Glutamatergic neuron (in vitro differentiated cells): Measurements from ENCODE around the gene WDR74. TPM values are rescaled to one million over a fixed set of nuclear protein-coding genes. Genes with fewer than 3 reads are reported as not detected.
"Not testable (repeated sequence)": the region's sequence is repeated elsewhere in the genome, so short reads cannot be mapped to it uniquely, and the experiment has no call there.

Experiments
- DNase-seq: peaks from one replicate; pipeline ENCODE4 v3.0.0; 2022
- H3K27ac Mint-ChIP-seq: one replicate; pipeline ENCODE4 v1.8.0; 2020; ENCODE audit warnings: mild to moderate bottlenecking, mixed read lengths, inconsistent platforms; ENCODE audit not compliant: unreplicated experiment
- H3K27me3 Mint-ChIP-seq: one replicate; pipeline ENCODE4 v1.8.0; 2020; ENCODE audit warnings: mild to moderate bottlenecking, moderate library complexity, mixed read lengths, inconsistent platforms; ENCODE audit not compliant: unreplicated experiment
- H3K36me3 Mint-ChIP-seq: one replicate; pipeline ENCODE4 v1.8.0; 2020; ENCODE audit warnings: mild to moderate bottlenecking, mixed read lengths, inconsistent platforms; ENCODE audit not compliant: unreplicated experiment
- H3K4me1 Mint-ChIP-seq: one replicate; pipeline ENCODE4 v1.8.0; 2020; ENCODE audit warnings: mild to moderate bottlenecking, low read depth, mixed read lengths, inconsistent platforms; ENCODE audit not compliant: unreplicated experiment
- H3K4me3 Mint-ChIP-seq: one replicate; pipeline ENCODE4 v1.8.0; 2020; ENCODE audit warnings: mild to moderate bottlenecking, mixed read lengths, inconsistent platforms; ENCODE audit not compliant: unreplicated experiment
- H3K9me3 Mint-ChIP-seq: one replicate; pipeline ENCODE4 v1.8.0; 2020; ENCODE audit warnings: mild to moderate bottlenecking, moderate library complexity, mixed read lengths, inconsistent platforms; ENCODE audit not compliant: unreplicated experiment
- CTCF ChIP-seq: fragments of 200-600 bp; sonication (generic); IDR thresholded peaks from one replicate; pipeline ENCODE4 v1.5.0; 2021; ENCODE audit not compliant: partially characterized antibody, unreplicated experiment
- total RNA-seq: library from RNA; stranded (reverse); fragmentation: NEBNext Ultra II Directional; extraction: Animal tissue kit (Norgen Biotek cat#: 25700); gene quantifications from one replicate; pipeline ENCODE4 v1.2.1, GENCODE V29; 2021; ENCODE audit not compliant: unreplicated experiment

Gene WDR74
- total RNA-seq, 1 donor from 2014 or later, result 69.0 TPM

DNA sequence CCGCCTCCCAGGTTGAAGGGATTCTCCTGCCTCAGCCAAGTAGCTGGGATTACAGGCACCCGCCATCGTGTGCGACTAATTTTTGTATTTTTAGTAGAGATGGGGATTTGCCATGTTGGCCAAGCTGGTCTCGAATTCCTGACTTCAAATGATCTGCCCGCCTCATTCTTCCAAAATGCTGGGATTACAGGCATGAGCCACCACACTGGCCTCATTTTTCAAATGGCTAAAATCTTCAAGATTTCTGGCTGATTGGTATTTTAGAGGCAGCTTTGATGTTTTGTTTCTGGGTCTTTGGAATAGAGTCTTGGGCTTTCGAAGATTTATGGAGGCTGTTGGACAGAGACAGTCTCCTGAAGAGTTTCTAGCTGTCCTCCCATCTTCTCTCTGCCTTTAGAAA, 35.5 kb upstream of the WDR74 start:
- no peaks in the 10 kb centered on the region for H3K36me3 Mint-ChIP-seq
- TF ChIP-seq CTCF, result no peak
- no peaks in the 10 kb centered on the region for H3K9me3 Mint-ChIP-seq
- H3K27me3 Mint-ChIP-seq, result peaks cover 4% of the 10 kb centered on the region
- no peak overlapping the region for H3K27ac Mint-ChIP-seq
- DNase-seq, result no peak
- H3K4me1 Mint-ChIP-seq, result peaks cover 18% of the 10 kb centered on the region
- no peak overlapping the region for H3K4me3 Mint-ChIP-seq

GRCh38 chr11:62865635-62866034, 26.2 kb upstream of the WDR74 start:
- TF ChIP-seq CTCF, result no peak
- Mint-ChIP-seq H3K27ac (peak overlapping the region; percentile 74), H3K4me1 (peaks cover 10% of the 10 kb centered on the region), H3K36me3 (no peaks in the 10 kb centered on the region), H3K9me3 (no peaks in the 10 kb centered on the region), H3K4me3 (peak overlapping the region; percentile 18), H3K27me3 (no peaks in the 10 kb centered on the region)
- DNase-seq, result no peak

DNA sequence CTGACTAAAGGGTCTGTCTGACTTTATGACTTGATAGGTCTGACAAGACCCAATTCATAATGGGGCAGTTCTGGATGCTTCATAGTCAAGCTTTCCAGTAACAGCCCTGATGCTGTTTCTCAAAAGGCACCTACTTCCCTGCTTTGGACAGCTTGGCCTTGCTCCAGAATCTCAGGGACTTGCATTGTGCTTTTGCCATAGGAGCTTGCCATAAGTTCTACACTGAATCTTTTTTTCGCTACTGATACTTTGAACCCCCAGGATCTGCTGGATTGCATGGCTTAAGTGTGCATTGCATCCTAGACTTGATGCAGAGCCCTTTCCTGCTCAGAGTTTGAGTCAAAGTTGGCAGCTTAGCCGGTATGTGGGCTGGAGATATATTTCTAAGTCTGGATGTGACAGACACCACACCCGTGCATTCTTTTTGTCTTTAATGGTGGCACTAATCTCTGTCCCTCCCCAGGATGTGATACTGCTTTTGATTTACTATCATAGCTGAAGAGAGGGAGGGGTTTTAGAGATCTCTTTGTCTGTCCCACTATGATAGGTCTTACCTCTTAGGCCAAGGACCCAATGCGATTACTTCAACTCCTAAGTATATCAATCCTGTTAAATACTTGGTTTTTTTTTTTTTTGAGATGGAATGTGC, 24.4 kb upstream of the WDR74 start:
- H3K9me3 Mint-ChIP-seq, result peaks cover 3% of the 10 kb centered on the region
- DNase-seq, result no peak
- H3K27ac Mint-ChIP-seq, result peak overlapping the region; percentile 26
- H3K36me3 Mint-ChIP-seq, result no peaks in the 10 kb centered on the region
- TF ChIP-seq CTCF, result no peak
- H3K4me3 Mint-ChIP-seq, result no peak overlapping the region
- H3K27me3 Mint-ChIP-seq, result peaks cover 5% of the 10 kb centered on the region
- H3K4me1 Mint-ChIP-seq, result peaks cover 22% of the 10 kb centered on the region

- Mint-ChIP-seq H3K27ac (peak overlapping the region; percentile 82), H3K4me1 (peaks cover 33% of the 10 kb centered on the region), H3K4me3 (peak overlapping the region; percentile 71)
- H3K36me3 Mint-ChIP-seq, DNase-seq, H3K9me3 Mint-ChIP-seq, H3K27me3 Mint-ChIP-seq: not testable (repeated sequence)
Observed at GRCh38 chr11:62861564-62862192, 22.3 kb upstream of the WDR74 start.

DNA sequence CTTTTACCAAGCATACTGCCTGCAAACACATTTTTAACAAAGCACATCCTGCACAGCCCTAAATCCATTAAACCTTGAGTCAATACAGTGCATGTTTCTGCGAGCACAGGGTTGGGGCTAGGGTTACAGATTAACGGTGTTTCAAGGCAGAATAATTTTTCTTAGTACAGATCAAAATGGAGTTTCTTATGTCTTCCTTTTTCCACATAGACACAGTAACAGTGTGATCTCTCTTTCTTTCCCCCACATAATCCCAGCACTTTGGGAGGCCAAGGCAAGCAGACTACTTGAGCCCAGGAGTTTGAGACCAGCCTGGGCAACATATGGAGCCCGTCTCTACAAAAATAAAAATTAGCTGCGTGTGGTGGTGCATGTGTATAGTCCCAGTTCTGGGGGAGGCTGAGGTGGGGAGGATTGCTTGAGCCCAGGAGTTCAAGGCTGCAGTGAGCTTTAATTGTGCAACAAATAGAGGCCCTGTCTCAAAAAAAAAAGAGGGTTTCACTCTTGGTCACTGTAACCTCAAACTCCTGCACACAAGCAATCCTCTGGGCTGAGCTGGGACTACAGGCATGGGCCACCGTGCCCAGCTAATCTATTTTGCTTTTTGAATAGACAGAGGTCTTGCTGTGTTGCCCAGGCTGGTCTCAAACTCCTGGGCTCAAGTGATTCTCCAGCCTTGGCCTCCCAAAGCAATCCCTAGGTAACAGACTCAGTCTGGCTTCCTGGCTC, 21.6 kb upstream of the WDR74 start:
- H3K4me3 Mint-ChIP-seq, result peak overlapping the region; percentile 71
- H3K27me3 Mint-ChIP-seq, result peaks cover 10% of the 10 kb centered on the region
- peaks cover 9% of the 10 kb centered on the region for H3K9me3 Mint-ChIP-seq
- no peaks in the 10 kb centered on the region for H3K36me3 Mint-ChIP-seq
- TF ChIP-seq CTCF, result no peak
- H3K4me1 Mint-ChIP-seq, result peaks cover 33% of the 10 kb centered on the region
- no peak for DNase-seq
- H3K27ac Mint-ChIP-seq, result peak overlapping the region; percentile 82

DNA sequence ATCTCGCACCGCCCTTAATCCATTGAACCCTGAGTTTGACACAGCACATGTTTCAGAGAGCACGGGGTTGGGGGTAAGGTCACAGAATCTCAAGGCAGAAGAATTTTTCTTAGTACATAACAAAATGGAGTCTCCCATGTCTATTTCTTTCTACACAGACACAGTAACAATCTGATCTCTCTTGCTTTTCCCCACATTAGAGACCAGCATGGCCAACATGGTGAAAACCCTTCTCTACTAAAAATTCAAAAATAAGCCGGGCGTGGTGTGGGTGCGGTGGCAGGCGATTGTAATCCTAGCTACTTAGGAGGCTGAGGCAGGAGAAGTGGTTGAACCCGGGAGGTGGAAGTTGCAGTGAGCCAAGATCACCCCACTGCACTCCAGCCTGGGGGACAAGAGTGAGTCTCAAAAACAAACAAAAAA, 19.9 kb upstream of the WDR74 start:
- H3K9me3 Mint-ChIP-seq, result peaks cover 19% of the 10 kb centered on the region
- not testable (repeated sequence) for DNase-seq, H3K36me3 Mint-ChIP-seq
- peak overlapping the region; percentile 64 for H3K4me3 Mint-ChIP-seq
- H3K27ac Mint-ChIP-seq, result peak overlapping the region; percentile 92
- H3K27me3 Mint-ChIP-seq, result peaks cover 21% of the 10 kb centered on the region
- peaks cover 36% of the 10 kb centered on the region for H3K4me1 Mint-ChIP-seq
